Measurements from ENCODE around the gene MRTFB.

MRTFB gene

DNA sequence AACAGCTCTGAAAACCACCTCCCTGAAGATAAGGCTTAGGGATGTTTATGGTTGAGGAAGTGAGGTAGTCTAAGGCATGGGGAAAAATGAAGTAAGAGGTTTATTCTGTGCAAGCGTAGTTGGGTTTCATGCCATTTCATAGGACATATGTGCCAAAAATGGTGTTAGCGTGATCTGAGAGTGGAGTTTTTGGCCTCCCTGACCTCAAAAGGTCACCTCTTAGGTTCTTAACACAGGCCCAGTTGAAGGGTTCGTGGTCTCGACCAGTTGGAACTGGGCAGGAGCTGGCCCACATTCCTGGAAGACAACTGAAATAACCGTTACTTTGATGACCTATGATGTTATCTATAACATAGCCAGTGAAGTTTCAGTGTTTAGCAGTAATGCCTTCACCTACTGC, 57.0 kb downstream of the MRTFB start:
- in situ Hi-C loops (cut with HindIII; ENCODE audit: low sequenced_read_pairs): no loop called here

DNA sequence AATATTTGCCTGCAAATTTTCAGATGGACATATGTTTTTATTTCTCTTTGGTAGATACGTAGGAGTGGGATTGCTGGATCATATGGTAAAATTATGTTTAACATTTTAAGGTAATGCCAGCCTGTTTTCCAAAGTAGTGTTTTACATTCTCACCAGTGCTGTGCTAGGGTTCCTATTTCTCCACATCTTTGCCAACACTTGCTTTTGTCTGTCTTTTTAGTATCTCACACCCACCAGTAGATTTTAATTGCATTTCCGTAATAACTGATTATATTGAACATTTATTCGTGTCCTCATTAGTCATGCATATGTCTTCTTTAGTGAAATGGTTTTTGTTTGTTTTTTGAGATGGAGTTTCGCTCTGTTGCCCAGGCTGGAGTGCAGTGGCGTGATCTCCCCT, 58.4 kb downstream of the MRTFB start:
- in situ Hi-C loops (cut with HindIII; ENCODE audit: low sequenced_read_pairs): no loop called here

DNA sequence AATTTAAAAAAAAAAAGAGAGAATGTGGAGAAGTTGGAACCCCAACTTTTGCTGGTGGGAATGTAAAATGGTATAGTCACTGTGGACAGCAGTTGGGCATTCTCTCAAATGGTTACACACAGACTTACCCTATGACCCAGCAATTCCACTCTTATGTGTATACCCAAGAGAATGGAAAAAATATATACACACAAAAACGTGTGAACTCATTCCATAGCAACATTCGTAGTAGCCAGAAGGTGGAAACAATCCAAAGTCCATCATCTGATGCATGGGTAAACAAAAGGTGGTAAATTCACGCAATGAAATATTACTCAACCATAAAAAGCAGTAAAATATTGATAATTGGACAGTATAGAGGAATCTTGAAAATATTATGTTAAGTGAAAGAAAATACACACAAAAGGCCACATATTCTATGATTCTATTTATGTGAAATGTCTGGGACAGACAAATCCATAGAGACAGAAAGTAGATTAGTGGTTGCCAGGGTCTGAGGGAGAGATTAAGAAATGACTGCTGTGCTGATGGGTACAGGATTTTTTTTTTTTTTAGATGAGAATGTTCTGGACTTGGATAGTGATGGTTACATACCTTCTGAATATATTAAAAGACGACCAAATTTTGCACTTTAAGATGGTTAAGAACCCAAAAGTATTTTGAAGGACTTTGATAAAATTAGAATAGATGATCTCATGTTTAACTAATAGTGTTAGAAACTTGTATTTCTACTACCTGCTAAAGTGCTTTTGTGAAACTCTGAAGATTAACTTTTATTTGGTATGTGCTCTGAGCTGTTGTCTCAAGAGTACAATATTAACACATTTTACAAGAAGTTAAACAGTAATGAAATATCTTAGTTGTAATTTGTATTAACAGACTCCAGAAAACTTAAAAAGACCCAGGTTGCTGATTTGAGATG, 60.9 kb downstream of the MRTFB start:
- in situ Hi-C loops (cut with HindIII; ENCODE audit: low sequenced_read_pairs): no loop called here

DNA sequence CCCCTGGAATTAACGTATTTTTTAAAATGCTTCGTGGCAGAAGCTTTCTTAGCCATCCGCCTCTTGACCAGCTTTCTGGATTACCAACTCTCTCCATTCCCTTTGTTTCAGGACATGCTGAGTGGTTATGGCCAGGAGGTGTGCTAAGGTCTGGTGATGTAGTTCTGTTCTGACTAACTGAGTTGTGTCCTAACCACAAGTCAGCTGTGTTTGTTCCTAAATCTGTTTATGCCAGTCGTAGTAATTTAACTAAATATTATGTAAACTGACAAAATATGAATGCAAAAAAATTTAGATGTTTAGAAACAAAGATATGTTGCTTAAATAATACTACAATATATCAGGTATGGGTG, 61.6 kb downstream of the MRTFB start:
- in situ Hi-C loops (cut with HindIII; ENCODE audit: low sequenced_read_pairs): no loop called here

DNA sequence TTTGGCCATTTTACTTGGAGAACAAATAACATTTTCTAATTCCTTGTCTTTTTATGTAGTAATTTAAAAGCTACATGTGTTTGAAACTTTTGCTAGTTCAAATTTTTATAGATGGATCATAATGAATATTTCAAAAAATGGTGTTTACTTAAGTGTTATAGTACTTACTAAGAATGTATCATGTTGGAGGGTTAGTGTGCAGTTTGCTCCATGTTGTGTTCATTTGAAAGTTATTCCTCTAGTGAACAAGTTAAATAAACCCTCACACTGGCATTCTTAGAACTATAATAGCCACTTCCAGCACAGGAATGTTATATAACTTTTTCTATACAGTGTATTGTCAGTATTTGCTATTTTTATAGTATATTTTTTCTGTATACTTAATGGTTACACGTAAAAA, 62.8 kb downstream of the MRTFB start:
- in situ Hi-C loops (cut with HindIII; ENCODE audit: low sequenced_read_pairs): no loop called here

DNA sequence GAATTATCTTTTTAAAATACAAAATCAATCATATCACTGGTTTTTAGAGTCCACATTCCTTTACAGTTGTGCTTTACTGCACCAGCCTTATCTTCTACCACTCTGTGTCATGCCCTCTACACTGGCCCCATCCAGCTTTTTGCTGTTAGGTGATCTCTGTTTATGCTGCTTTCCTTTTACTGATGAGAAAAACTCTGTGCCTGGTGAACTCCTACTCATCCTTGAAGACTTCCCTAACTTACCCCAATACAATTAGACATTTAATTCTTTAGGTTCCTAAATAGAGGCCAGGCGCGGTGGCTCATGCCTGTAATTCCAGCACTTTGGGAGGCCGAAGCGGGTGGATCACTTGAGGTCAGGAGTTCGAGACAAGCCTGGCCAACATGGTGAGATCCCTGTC, 64.6 kb downstream of the MRTFB start:
- in situ Hi-C loops (cut with HindIII; ENCODE audit: low sequenced_read_pairs): no loop called here

DNA sequence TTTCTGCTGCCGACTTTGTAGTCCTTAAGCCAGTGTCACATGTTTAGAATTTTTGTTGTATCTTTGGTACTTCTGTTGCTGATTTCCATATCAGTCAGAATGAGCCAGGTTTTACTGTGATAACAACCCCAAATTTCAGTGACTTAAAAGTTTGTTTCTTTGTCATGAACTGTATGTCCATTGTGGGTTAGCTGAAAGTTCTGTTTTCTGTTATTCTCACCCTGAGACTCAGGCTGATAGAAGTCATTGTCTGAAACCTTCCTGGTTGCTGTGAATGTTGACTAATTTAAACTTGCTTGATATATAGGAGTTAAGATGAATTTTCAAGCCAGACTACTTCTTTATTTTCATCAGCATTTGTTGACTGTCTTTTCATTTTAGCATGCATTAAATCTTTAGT, 68.8 kb downstream of the MRTFB start:
- in situ Hi-C loops (cut with HindIII; ENCODE audit: low sequenced_read_pairs): no loop called here

DNA sequence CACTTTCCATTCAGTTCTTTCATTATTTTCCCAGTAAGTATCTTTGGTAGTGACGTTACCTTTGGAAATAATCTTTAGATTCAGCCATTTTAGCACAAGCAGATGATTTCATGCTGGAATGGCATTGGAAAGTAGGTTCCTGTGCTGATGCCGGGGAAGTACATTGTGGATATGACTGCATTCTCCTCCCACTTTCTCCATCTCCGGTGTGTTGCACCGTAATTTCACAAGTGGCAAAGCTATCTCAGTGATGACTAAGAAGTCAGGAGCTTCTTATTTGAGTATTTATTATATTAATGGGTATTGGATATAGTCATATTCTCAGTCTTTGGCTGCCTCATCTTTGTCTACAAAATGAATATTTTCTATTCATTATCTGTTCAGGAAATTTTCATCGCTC, 69.8 kb downstream of the MRTFB start:
- in situ Hi-C loops (cut with HindIII; ENCODE audit: low sequenced_read_pairs): no loop called here

DNA sequence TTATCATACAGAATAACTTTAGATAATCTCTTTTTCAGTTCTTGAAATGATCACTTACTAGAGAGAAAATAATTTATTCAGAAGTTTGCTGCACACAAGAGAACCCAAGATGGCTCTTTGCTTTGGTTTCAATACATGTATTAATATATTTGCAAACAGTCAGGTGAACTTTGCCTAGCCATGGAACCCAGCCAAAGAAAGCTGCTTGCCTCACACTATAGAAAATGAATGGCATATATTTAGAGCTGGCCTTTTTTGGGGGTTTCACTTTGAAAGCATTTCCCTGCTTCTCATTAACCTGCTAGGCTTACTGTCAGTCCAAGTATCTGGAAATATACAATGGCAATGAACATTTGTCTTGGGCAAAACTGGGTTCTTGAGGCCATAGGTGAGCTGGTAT, 75.3 kb downstream of the MRTFB start:
- in situ Hi-C loops (cut with HindIII; ENCODE audit: low sequenced_read_pairs): no loop called here

DNA sequence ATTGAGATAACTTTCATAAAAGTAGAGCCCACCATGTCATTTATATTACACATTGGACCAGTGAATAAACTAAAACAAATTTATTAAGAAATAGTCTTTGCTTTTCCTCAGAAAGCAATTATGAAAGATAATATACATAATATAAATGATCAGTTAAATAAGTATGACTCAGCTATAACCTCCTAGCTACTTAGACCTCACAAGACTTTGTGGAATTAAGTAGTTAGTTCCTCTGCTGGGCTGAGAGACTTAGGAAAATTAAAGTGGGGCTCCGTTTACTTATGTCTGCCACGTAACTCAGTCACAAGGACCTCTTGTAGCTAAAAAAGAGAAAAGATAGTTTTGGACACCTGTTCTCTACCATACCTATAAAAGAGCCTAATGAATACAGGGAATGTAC, 76.9 kb downstream of the MRTFB start:
- in situ Hi-C loops (cut with HindIII; ENCODE audit: low sequenced_read_pairs): no loop called here

DNA sequence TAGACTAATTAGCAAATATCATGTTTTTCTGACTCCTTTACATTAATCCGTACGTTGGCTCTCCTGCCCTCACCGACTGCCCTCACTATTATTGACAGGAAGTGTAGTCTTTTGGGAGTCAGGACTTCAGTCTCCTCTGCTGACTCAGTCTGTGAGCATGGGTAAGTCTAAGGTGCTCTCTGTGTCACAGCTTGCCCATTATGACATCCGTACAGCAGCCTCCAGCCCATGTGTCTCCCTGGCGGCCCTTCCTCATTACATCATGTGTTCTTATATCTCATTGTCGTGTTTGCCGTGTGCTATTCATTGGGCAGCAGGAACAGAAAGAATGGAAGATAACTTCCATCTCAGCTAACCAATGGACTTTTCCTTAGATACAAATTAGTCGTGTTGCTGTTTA, 77.5 kb downstream of the MRTFB start:
- in situ Hi-C loops (cut with HindIII; ENCODE audit: low sequenced_read_pairs): no loop called here

DNA sequence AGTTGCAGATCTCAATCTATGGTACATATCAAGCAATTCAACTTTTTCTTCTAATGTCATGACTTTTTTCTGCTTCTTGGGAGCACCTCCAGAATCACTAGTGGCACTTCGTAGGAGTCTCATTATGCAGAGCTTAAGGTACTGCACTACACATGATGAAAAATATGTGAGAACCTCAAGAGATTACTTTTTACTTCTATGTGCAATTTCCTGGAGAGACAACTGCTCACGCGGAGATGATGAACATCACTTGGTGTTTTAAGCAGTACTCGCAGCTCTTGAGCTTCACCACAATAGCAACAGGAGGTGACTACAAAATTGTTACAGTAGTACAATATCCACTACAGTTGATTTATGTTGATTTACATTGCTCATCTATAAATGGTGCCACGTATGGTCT, 79.7 kb downstream of the MRTFB start:
- in situ Hi-C loops (cut with HindIII; ENCODE audit: low sequenced_read_pairs): no loop called here

DNA sequence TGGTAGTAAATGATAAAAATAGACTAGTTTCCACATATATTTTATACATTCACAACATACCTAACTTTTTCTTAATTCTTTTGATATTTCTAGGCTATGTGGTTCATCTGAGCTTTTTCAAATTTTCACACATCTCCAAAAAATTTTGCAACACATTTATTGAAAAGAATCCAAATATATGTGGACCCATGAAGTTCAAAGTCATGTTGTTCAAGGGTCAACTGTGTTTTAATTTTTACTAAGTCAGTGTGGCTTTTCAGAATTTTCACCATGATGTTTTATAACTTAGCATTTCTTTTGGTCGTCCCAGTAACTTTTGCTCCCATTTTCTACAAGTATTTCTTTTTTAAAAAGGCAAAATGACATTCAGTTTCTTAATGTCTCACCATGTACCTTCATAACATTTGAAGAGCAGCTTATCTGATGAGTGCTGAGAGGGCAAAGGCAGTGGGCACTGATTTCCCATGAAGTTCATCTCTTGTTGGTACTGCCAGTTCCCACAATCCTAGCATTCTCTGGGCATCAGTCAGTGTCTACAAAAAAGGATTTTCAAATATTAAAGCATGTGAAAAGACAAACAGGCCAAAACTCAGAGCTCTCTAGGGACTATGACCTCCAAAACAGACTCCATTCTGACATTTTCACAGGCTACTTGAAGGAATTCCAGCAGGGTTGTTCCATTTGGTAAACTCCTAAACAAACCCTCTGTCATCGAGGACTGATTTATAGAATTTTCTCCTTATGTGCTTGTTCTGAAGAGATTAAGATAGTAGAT, 80.3 kb downstream of the MRTFB start:
- in situ Hi-C loops (cut with HindIII; ENCODE audit: low sequenced_read_pairs): no loop called here

DNA sequence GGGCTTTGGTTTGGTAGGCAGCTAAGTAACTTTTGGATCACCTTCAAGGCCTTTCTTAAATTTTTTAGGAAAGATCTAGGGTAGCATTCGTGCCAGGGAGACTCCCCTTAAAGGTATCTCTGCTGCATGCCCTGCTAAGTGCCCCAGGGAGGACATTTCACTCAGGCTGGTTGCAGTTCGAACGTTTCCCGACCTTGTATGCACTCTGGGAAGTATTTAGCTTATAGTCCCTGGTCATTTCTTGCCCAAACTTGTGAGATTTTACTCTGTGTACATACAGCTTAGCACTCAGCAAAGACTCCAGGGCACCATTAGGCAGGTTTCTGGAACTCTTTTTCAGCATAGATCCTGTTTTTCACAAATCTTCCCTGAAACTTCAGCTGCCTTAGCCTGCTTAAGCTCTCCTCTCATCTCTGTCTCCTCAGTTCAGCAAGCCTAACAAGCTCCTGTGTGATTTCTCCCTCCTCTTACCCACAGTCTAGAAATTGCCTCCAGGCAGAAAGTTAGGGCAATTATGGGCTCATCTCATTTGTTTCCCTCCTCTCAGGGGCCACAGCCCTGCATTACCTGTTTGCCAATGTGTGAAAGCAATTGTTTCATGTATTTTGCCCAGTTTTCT, 84.6 kb downstream of the MRTFB start:
- in situ Hi-C loops (cut with HindIII; ENCODE audit: low sequenced_read_pairs): no loop called here

DNA sequence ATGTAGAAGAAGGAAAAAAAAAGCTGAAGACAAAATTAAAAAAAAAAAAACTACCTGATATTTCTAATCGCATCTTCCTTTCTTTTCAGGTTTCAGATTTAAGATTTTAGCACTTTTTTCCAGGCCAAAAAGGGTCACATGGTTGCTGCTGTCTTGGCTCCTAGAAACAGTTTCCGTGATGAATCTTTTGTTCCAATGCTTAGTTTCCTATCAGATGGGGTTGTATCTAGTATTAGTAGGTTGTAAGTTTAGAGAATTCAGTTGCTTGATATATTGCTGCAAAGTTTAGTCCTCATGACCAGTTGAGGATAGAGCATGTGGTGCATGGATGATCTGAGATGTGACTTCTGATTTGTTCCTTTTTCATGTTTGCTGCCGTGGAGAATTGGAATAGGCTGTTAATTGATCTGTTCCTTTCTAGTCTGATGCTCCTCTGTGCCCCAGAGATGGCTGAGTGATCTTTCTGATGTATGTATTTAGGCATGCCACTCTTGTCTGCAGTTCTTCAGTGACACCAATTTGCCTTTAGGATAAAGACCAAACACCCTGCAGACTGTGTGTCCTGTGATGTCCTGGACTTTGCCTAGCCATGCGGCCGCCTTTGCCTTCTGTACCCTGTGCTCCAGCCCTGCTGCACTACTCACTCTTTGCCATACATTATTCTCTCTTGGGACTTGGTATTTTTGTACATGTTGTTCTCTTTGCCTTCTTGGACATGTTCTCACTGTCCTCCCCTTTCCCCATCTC, 94.0 kb downstream of the MRTFB start:
- in situ Hi-C loops (cut with HindIII; ENCODE audit: low sequenced_read_pairs): no loop called here

DNA sequence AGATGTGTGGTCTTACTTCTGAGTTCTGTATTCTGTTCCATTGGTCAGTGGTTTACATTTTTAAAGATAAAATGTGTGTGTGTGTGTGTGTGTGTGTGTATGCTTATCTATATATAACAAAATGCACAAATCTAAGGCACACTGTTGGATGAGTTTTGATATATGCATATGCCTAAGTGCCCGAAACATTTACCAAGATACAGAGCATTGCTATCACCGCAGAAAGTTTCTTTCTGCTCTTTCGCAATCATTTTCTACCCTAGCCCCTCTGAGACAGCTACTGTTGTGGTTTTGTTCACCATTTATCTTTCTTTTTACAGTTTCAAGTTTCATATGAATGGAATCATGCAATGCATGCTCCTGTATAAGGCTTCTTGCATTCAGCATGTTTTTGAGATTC, 97.0 kb downstream of the MRTFB start:
- in situ Hi-C loops (cut with HindIII; ENCODE audit: low sequenced_read_pairs): no loop called here

DNA sequence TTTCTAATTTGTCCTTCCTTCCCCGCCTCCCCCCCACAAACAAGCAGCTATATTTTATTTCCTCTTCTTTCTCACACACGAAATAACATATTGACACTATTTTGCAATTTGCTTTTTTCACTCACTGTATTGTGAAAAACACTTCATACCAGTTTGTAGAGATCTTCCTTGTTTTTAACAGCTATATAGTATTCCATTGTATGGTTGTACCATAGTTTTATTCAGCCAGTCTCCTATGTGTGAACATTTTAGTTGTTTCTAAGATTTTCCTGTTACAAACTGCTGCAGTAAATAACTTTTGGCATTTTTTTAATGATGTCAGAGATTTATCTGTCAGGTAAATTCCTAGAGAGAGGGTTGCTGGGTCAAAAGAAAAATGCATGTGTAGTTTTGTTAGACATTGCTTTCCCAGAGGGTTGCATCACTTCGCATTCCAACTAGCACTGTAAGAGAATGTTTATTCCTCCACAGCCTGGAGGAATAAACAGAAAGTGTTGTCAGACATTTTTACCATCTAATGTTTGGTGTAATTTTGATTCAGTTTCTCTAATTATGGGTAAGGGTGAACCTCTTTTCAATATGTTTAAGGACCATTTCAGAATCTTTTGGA, 101.2 kb downstream of the MRTFB start:
- in situ Hi-C loops (cut with HindIII; ENCODE audit: low sequenced_read_pairs): no loop called here

DNA sequence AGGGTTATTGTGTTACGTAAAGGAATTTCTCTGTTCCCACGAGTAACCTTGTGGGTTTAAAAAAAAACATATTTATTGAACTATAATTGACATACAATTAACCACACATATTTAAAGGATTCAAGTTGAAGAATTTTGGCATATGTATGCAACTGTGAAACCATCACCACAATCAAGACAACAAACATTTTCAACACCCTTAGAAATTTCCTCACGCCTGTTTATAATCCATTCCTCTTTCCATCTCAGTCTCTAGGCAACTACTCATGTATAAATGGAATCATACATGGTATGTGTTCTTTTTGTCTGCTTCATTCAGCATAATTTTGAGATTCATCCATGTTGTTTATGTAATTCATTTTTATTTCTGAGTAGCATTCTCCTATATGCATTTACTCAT, 104.0 kb downstream of the MRTFB start:
- in situ Hi-C loops (cut with HindIII; ENCODE audit: low sequenced_read_pairs): loop anchor here (25.0 kb wide), 1 partner anchor 238 kb away; no protein-coding TSS in a partner anchor

DNA sequence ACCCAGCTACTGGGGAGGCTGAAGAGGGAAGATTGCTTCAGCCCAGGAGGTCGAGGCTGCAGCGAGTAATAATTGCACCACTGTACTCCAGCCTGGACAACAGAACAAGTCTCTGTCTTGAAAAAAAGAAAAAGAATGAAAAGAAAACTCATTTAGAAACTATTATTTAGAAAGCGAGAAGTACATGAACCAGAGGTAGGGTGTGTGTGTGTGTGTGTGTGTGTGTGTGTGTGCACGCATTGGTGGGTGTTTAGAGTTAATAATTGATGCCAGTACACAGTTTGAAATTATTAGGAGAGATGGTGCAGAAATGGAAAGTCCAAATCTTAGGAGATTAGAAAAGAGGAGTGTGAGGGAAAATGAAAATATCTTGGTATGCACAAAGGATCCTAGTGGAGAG, 106.6 kb downstream of the MRTFB start:
- in situ Hi-C loops (cut with HindIII; ENCODE audit: low sequenced_read_pairs): loop anchor here (25.0 kb wide), 1 partner anchor 240 kb away; no protein-coding TSS in a partner anchor

DNA sequence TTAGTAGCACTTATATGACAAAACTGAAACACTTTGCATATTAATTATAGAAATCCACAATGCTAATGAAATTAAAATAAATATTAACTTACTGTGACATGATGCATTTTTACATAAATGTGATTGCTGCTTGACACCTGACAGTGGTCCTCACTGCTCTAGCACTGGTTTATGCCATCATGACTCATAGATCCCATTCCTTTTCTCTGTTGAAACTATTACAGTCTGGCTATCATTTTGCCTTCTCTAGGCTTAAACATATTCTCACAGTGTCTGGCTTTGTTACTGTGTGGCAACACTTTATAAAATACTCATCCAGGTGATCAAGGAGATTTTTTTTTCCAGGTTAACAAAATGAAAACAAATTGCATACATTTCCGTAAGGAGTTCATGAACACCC, 108.0 kb downstream of the MRTFB start:
- in situ Hi-C loops (cut with HindIII; ENCODE audit: low sequenced_read_pairs): loop anchor here (25.0 kb wide), 1 partner anchor 242 kb away; no protein-coding TSS in a partner anchor
